ENCODE data around the gene OLFML2B.

Gene OLFML2B

GRCh38 chr1:162006081-162006480 is 17.6 kb downstream of the OLFML2B start:
- DNase-seq (ENCODE audit: low read depth in 3 of 3), result no peak

DNA sequence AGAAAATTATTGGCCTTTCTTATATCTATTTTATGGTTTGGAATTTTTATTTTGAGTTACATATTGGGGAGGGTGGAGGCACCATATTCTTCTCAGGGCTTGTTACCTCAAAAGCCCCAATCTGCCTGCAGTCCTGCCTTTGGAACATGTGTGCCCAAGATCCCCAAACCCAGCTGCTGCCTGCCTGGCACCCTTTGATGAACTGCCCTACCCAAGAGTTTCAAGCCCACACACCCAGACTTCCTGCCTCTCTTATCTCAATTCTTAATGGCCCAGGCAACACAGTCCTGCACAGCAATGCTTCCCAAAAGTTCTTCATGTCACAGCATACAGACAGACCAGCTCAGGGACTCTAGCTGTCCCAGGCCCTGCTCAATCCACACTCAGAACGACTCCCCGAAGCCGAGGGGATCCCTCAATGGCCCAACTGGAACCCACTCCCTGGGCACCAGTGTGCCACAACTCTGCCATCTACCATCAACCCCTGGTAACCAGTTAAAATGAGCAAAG is 19.2 kb downstream of the OLFML2B start:
- no peak for DNase-seq (ENCODE audit: low read depth in 3 of 3)

- no peak for DNase-seq (ENCODE audit: low read depth in 3 of 3)
Observed at GRCh38 chr1:162003830-162004215, 19.8 kb downstream of the OLFML2B start.

DNA sequence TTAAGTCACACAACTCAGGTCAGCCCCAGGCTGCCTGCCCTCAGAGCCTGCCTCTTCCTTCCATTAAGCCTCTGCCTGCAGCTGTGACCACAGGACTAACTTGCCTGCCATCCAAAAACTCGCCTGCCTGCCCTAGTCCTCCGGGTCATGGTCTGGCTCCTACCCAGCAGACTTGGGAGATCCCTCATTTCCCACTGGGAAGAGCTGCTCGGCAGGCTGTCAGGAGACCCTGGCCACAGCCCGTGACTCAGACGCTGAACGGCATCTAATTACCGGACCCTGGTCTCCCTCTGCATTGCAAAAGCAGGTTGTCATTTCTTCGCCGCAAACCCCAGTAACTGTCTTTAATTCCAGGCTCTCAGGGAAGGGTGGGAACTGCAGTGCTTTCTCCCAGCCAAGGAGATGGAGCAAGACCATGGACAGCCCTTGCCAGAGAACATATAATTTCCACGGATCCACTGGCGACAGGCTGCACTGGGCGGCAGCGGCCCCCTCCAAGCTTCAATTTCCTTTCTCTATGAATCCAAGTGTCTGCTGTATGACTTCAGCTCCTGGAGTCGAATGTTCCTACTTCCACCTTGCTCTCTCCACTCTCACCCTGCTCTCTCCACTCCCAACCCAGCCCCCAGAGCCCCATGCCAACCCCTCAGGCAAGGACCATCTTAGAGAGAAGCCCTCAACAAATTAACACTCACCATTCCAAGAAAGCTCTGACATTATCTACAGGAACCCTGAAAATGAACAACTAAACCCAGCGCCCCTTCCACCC is 20.4 kb downstream of the OLFML2B start:
- no peak for DNase-seq (ENCODE audit: low read depth in 3 of 3)

DNA sequence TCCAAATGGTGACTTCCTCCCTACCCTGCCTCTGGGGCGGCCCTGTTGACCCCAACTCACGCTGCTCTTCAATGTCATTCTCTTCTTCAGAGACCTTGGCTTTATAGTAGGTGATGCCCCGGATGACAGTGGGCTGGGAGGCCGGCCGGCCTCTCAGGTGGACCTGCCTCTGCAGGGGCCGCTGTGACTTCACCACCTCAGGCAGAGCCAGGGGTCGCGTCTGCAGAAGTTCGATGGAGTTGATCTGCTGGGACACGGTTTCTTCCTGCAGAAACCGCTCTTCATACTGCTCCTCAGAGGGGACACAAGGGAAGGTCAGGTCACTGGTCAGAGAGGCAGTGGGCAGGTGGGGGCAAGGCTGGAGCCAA is 23.6 kb downstream of the OLFML2B start:
- no peak for DNase-seq (ENCODE audit: low read depth in 3 of 3)

DNA sequence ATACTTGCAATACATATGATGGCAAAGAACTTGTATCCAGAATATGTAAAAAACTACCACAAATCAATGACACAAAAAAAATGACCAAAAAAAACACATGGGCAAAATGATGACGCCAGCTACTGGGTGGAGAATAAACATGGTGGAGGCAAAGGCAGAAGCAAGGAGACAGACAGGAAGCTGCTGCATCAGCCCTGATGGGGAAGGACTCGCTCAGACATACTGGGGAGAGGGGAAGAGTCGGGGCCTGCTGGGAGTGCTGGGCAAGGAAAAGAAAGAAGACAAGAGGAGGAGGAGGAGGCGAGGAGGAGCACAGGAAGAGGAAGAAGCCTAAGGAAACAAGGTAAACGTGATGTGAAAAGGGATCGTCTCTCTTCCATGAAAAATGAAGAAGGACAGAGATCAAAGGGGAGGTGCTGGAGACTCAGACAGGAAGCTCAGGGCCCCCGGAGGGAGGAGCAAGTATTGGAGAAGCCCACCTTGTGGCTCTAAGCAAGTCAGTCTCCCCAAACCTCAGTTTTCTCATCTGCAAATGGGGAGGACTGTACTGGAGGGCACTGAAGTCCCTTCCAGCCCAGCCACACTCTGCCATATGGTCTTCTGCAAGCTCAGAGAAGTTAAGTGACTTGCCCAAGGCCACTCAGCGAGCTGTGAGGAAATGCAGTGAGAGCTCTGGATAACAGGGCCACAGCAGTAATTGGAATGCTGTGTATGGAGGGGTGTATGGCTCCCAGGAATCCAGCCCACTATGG is 24.2 kb downstream of the OLFML2B start:
- DNase-seq (ENCODE audit: low read depth in 3 of 3), result no peak

DNA sequence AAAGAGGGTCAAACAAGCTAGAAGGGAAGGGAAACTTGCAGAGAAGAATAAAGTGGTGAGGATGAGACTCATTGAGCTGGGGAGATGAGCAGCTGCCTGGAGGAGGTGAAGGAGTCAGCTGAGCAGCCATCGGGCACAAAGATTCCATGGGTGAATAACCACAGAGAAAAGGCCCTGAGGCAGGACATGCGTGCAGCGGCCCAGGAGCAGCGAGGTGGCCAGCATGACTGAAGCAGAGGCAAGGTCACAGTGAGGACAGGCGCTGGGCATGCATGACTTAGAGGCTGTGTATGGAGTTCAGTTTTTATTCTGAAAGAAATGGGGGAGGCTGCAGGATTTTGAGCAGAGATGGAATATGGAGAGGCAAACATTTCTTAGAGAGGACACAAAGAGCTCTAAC is 24.9 kb downstream of the OLFML2B start:
- no peak for DNase-seq (ENCODE audit: low read depth in 3 of 3)

DNA sequence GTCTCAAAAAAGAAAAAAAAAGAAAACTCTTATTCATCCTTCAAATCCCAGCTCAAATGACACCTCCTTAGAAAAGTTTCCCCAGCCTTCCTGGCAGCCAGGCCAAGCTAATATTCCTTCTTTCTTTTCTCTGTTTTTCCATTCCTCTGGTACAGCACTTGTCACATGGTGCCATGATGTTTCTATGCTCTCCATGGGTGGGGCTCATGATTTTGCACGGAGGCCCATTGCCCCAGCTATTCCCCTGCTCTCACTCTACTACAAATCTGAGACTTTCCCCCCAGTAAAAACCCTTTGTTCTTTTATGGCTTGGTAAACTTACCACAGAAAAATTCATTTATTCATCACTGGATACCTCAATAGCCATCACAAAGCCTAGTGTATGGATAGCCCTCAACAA is 26.5 kb downstream of the OLFML2B start:
- DNase-seq (ENCODE audit: low read depth in 3 of 3), result no peak

DNA sequence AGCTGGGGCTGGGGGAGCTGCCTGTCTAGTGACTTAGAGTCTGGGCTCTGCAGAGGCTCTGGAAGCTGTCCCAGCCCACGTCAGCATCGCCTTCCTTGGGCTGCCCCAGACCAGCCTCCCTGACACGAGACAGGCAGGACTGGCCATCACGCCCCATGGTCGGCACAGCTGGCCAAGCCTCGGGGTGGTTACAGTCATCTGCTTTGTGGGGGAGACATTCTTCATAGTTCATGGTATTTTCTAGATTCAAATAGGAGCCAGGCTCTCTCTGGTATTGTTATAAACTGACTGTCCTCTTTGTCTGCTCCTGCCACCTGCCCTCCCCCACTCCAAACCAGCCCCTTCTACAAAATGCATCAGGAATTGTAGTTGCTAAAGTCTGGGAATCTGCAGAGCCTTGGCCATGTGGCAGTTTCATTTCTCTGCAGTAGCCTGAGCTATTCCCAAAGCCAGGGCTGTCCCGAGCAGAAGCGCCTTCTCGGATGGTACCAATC is 29.4 kb downstream of the OLFML2B start:
- no peak for DNase-seq (ENCODE audit: low read depth in 3 of 3)

DNA sequence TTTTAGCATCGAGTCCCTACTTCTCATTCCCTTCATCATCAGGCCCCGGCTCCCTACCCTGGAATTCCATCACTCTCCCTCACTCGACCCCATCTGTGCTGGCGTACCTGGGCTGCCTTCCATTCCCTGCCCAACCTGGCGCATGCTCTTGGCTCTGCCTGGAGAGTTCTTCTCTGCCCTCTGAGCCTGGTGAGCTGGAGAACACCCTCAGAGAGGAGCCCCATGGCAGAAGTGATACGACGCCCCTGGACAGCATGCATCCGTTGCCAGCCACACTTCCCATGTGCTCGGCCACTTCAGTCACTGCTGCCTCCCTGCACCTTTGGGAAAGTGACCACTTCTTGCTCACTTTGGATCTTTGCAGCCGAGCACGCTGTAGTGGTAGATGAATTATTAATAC is 30.1 kb downstream of the OLFML2B start:
- DNase-seq (ENCODE audit: low read depth in 3 of 3), result no peak

DNA sequence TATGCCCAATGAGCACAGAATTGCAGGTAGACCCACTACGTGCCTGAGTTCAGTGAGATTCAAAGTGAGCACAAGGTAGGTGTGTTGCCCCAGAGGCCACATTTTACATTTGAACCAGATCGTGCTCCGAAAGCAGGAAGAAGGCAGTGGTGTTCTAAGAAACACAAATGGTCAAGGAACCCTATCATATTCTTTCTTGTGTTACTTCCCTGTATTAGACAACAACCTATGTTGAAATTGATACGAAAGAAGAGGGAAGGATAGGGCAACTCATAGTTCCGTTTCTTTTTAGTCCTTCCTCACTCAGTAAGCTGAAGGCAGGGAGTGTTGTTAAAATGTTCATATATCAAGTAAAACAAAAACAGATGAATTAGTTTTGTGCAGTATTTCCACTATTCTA is 33.9 kb downstream of the OLFML2B start:
- DNase-seq (ENCODE audit: low read depth in 3 of 3), result no peak

GRCh38 chr1:161989108-161989507 is 34.6 kb downstream of the OLFML2B start:
- no peak for DNase-seq (ENCODE audit: low read depth in 3 of 3)

- no peak for DNase-seq (ENCODE audit: low read depth in 3 of 3)
Observed at GRCh38 chr1:161988413-161988812, 35.3 kb downstream of the OLFML2B start.

DNA sequence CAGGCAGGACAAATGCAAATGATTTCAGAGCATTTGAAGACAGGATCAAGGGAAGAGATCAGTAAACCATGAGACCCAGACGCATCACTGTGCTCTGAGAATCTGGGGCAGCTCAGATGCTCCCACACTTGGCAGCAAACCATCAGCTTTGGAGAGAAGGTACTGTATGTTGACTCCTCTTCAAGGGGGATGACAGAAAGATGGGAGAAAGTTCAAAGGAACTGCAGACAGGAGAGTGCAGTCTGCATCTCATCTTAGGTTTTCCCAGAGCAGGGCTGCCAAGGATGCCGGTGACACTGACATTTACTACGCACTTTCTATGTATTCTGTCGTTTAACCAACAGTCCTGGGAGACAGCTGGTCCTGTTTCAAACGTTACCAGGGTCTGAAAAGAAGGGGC is 35.8 kb downstream of the OLFML2B start:
- DNase-seq (ENCODE audit: low read depth in 3 of 3), result no peak

DNA sequence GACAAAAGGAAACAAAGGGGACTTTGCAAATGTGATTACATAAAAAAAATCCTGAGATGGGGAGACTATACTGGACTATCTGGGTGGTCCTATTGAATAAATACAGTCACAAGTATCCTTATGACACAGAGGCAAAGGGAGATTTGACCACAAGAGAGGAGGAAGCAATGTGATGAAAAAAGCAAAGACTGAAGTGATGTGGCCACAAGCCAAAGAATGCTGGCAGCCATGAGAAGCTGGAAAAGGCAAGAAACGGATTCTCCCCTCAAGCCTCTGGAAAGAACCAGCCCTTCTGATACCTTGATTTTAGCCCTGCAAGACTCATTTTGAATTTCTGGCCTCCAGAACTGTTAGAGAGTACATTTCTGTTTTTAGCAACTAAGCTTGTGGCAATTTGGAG is 36.4 kb downstream of the OLFML2B start:
- no peak for DNase-seq (ENCODE audit: low read depth in 3 of 3)

GRCh38 chr1:161986328-161986727 is 37.3 kb downstream of the OLFML2B start:
- DNase-seq (ENCODE audit: low read depth in 3 of 3), result no peak

DNA sequence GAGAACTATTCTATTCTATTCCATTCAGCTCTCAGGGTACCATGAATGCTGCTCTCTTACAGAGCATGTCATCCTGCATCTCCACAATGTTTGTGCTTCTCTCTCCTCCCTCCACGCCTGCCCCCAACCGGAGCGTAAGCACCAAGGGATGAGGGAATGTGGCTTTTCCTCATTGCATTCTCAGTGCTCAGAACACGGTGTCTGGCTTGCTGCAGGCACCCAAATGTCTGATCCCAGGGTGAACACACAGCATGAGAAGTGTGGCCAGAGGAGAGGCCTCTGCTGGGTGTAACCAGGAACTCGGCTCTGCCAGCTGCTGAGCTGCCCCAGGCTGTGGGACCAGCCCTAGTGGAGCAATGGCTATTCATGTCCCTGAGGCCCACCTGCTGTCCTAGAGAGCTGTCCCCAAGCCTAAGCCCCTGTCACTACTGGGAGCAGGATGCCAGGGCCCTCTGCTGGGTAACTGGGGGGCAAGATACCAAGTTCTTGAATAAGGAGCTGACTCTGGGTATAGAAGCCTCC is 38.3 kb downstream of the OLFML2B start:
- DNase-seq (ENCODE audit: low read depth in 3 of 3), result no peak

DNA sequence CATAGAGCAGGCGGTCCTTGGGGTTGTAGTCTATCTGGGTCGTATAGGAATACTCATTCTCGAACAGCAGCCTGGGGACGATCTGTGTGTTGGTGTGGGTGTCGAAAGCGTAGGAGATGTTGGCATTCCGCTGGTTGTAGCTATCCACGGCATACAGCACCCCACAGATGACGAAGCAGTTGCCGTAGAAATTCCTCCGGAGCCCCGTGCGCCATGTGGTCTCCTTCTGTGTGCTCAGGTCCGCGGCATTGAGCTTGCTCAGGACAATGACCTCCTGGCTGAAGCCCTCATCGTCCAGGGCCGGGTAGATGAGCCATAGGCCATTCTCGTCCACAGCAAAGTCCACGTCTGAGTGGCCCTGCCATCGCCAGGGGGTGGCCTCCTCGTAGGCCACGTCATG is 39.9 kb downstream of the OLFML2B start:
- DNase-seq (ENCODE audit: low read depth in 3 of 3), result no peak

GRCh38 chr1:161982917-161983316 is 40.8 kb downstream of the OLFML2B start:
- no peak for DNase-seq (ENCODE audit: low read depth in 3 of 3)

GRCh38 chr1:161982507-161982895 is 41.2 kb downstream of the OLFML2B start:
- DNase-seq (ENCODE audit: low read depth in 3 of 3), result no peak

DNA sequence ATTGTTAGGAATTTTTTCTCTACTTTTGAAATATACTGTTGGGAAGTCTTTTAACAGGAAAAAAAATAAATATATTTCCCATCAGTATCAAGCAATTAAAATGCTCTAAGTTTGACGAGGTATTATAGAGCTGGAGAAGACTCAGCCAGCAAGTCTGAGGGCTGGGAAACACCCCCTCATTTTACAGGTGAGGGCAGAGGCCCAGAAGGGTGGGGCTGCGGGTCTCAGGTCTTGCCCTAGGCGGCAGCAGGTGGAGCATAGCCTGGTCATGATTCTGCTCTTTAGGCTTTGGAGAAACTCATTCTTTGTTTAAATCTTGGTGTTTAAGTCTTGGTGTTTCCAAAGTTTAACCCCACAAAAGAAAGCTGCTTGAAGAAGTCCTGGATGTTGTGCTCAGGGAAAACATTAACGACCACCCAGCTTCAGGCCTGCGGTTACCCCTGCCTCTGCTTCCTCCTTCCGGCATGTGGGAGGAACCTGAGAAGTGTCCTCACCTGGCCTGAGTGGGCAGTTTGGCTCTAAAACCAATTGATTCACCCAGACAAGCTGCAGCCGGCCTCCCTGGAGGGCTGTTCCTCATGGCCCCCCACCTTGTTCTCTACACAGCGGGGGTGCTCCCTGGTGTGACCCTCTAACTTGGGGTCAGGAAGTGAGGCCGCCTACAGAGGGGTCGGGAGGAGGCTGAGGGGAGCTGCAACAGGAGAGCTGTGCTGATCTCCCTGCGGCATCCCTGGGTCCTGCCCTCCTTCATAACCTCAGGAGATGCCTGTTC is 41.7 kb downstream of the OLFML2B start:
- DNase-seq (ENCODE audit: low read depth in 3 of 3), result no peak

DNA sequence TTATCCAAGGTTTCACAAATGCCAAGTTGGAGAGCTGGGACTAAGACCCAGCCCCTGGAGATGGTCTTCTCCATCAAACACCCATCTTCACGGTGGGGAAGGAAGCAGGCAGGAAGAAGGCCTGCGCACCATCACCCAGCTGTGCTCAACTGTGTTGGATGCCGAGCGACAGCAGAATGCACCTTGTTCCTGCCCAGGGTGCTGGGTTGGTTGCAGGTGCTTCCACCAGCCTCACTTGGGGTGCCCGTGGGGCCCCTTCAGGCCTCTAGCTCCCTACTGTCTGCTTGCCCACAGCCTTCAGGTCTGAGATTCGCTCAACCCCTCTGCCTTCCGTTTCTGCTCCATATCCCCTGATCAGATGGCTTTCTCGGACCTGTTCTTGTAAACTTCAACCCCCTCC is 42.5 kb downstream of the OLFML2B start:
- no peak for DNase-seq (ENCODE audit: low read depth in 3 of 3)
